GM13976 (cell line): ENCODE results near the gene CAPZB.

Experiments used
- DNase-seq: peaks from one replicate; pipeline ENCODE4 v3.0.0; 2012; ENCODE audit warnings: low spot score
- CTCF ChIP-seq: IDR thresholded peaks from 2 replicates; pipeline ENCODE4 v1.5.1; 2012; ENCODE audit warnings: borderline replicate concordance, mild to moderate bottlenecking; ENCODE audit not compliant: insufficient read depth; ENCODE audit errors: extremely low read depth, missing control alignments, control extremely low read depth
- in situ Hi-C: fragments of 300-500 bp; cut with MboI; formaldehyde crosslinking; loops from one replicate; pipeline ENCODE4 v1.12.0; 2022; ENCODE audit warnings: low sequenced_read_pairs, mixed read lengths, inconsistent platforms; ENCODE audit not compliant: unreplicated experiment

The CAPZB gene

GRCh38 chr1:19425646-19426239, 59.6 kb downstream of the CAPZB start:
- DNase-seq = no peak
- no peak for TF ChIP-seq CTCF
- in situ Hi-C loops = no loop called here

- DNase-seq = no peak
- in situ Hi-C loops = no loop called here
Measured at GRCh38 chr1:19424651-19425570, 60.4 kb downstream of the CAPZB start.

GRCh38 chr1:19423130-19423529, 62.2 kb downstream of the CAPZB start:
- in situ Hi-C loops = no loop called here
- no peak for TF ChIP-seq CTCF
- no peak for DNase-seq

More at GRCh38 chr1:19424651-19425570, 60.4 kb downstream of the CAPZB start:
- no peak for TF ChIP-seq CTCF

GRCh38 chr1:19421365-19421764, 64.0 kb downstream of the CAPZB start:
- no peak for TF ChIP-seq CTCF
- DNase-seq = no peak

GRCh38 chr1:19420606-19421005, 64.7 kb downstream of the CAPZB start:
- no peak for TF ChIP-seq CTCF
- in situ Hi-C loops = no loop called here
- no peak for DNase-seq

More at GRCh38 chr1:19421365-19421764, 64.0 kb downstream of the CAPZB start:
- in situ Hi-C loops = no loop called here

GRCh38 chr1:19419691-19420090, 65.6 kb downstream of the CAPZB start:
- no peak for DNase-seq
- in situ Hi-C loops = no loop called here
- no peak for TF ChIP-seq CTCF
